ENCODE results near the gene MAK.

- no peak for TF ChIP-seq GATA2 (IDR thresholded peaks at IDR 0.05; ENCODE audit: low read depth, low read length)
- TF ChIP-seq GATA3 (IDR thresholded peaks at IDR 0.05; ENCODE audit: low read depth, low read length), result no peak
Measured at GRCh38 chr6:10854922-10855632, 16.7 kb upstream of the MAK start.

Data from SH-SY5Y (cell line).